IPS DF 4.7 (cell line): ENCODE data around the gene HECA.
"Not testable (repeated sequence)": the region's sequence is repeated elsewhere in the genome, so short reads cannot be mapped to it uniquely, and the experiment has no call there.

ENCODE experiments used
- DNase-seq: peaks from one replicate; pipeline ENCODE4 v3.0.0-alpha.2; 2013; ENCODE audit warnings: low spot score; ENCODE audit errors: extremely low read depth

HECA gene

GRCh38 chr6:139134817-139135577 lies at the start of gene HECA:
HECA (plus strand) TSS chr6:139135080; CDS start chr6:139135397, 317 bp downstream.
- peak; percentile 16 for DNase-seq

- no peak for DNase-seq
These were observed 43.1 kb upstream of the HECA start for GRCh38 chr6:139091826-139092225.

GRCh38 chr6:139099984-139100383 lies 34.9 kb upstream of the HECA start:
- no peak for DNase-seq

- no peak for DNase-seq
These were observed 27.8 kb upstream of the HECA start for GRCh38 chr6:139107051-139107450.

GRCh38 chr6:139108378-139108777 lies 26.5 kb upstream of the HECA start:
- no peak for DNase-seq

GRCh38 chr6:139109558-139109957 lies 25.3 kb upstream of the HECA start:
- peak; percentile 30 for DNase-seq

GRCh38 chr6:139112146-139112545 lies 22.7 kb upstream of the HECA start:
- DNase-seq = no peak

GRCh38 chr6:139112561-139112960 lies 22.3 kb upstream of the HECA start:
- DNase-seq = no peak

- no peak for DNase-seq
These were observed 20.1 kb upstream of the HECA start for GRCh38 chr6:139114746-139115145.

- DNase-seq = no peak
These were observed 18.7 kb upstream of the HECA start for GRCh38 chr6:139115989-139116758.

- DNase-seq = no peak
These were observed 17.1 kb upstream of the HECA start for GRCh38 chr6:139117734-139118133.

- DNase-seq = no peak
These were observed 15.3 kb upstream of the HECA start for GRCh38 chr6:139119552-139119951.

- DNase-seq = not testable (repeated sequence)
These were observed 12.1 kb upstream of the HECA start for GRCh38 chr6:139122823-139123222.

- DNase-seq = no peak
These were observed 9.8 kb upstream of the HECA start for GRCh38 chr6:139124887-139125672.

- DNase-seq = no peak
These were observed 8.6 kb upstream of the HECA start for GRCh38 chr6:139126255-139126654.

GRCh38 chr6:139126931-139127330 lies 7.9 kb upstream of the HECA start:
- no peak for DNase-seq

GRCh38 chr6:139129284-139129683 lies 5.6 kb upstream of the HECA start:
- no peak for DNase-seq

GRCh38 chr6:139131736-139132280 lies 3.1 kb upstream of the HECA start:
- DNase-seq = no peak

- DNase-seq = no peak
These were observed 1.4 kb upstream of the HECA start for GRCh38 chr6:139133262-139134063.

GRCh38 chr6:139134064-139134395 lies 850 bp upstream of the HECA start:
- no peak for DNase-seq
